ENCODE results near the gene TP53I13.
A peak's percentile ranks its signal among the peaks of the same experiment; 100 is the strongest.

The TP53I13 gene

GRCh38 chr17:29615048-29615385 is 46.5 kb downstream of the TP53I13 start:
- Histone ChIP-seq H3K4me3 (ENCODE audit: low read length) (peak overlapping the region; percentile 64), H3K9ac (ENCODE audit: low read length) (no peak overlapping the region)

GRCh38 chr17:29615492-29616299 is 47.2 kb downstream of the TP53I13 start:
- Histone ChIP-seq H3K79me2 (ENCODE audit: low read length) (no peaks in the 10 kb centered on the region), H4K20me1 (ENCODE audit: insufficient read depth, low read length) (peaks cover 6% of the 10 kb centered on the region), H3K9me3 (ENCODE audit: insufficient read depth, low read length) (no peaks in the 10 kb centered on the region), H3K27me3 (ENCODE audit: low read depth, low read length) (no peaks in the 10 kb centered on the region), H3K9ac (ENCODE audit: low read length) (no peak overlapping the region), H3K36me3 (replicated peaks; ENCODE audit: low read depth, low read length) (peaks cover 4% of the 10 kb centered on the region), H3K4me1 (ENCODE audit: low read length) (peaks cover 13% of the 10 kb centered on the region; the same call in 1 of the 2 replicates), H3K4me3 (ENCODE audit: low read length) (peak overlapping the region; percentile 64), H2AFZ (ENCODE audit: low read depth, low read length) (no peak overlapping the region), H3K27ac (ENCODE audit: low read length) (no peak overlapping the region), H3K4me2 (ENCODE audit: low read length) (peak overlapping the region; percentile 84)
- TF ChIP-seq CTCF (IDR thresholded peaks at IDR 0.05; ENCODE audit: low read depth, low read length) (no peak), EZH2phosphoT487 (IDR thresholded peaks at IDR 0.05; ENCODE audit: low read depth) (no peak)

More at GRCh38 chr17:29615048-29615385, 46.5 kb downstream of the TP53I13 start:
- peaks cover 13% of the 10 kb centered on the region; the same call in 1 of the 2 replicates for H3K4me1 ChIP-seq (ENCODE audit: low read length)
- TF ChIP-seq CTCF (IDR thresholded peaks at IDR 0.05; ENCODE audit: low read depth, low read length) = no peak
- TF ChIP-seq EZH2phosphoT487 (IDR thresholded peaks at IDR 0.05; ENCODE audit: low read depth) = no peak
- H3K79me2 ChIP-seq (ENCODE audit: low read length) = no peaks in the 10 kb centered on the region
- H3K4me2 ChIP-seq (ENCODE audit: low read length) = peak overlapping the region; percentile 84
- H3K36me3 ChIP-seq (replicated peaks; ENCODE audit: low read depth, low read length) = peaks cover 4% of the 10 kb centered on the region
- no peak overlapping the region for H2AFZ ChIP-seq (ENCODE audit: low read depth, low read length)
- no peaks in the 10 kb centered on the region for H3K27me3 ChIP-seq (ENCODE audit: low read depth, low read length)
- peaks cover 6% of the 10 kb centered on the region for H4K20me1 ChIP-seq (ENCODE audit: insufficient read depth, low read length)
- no peak overlapping the region for H3K27ac ChIP-seq (ENCODE audit: low read length)
- H3K9me3 ChIP-seq (ENCODE audit: insufficient read depth, low read length) = no peaks in the 10 kb centered on the region

GRCh38 chr17:29616300-29617048 is 48.0 kb downstream of the TP53I13 start:
- H3K79me2 ChIP-seq (ENCODE audit: low read length) = no peaks in the 10 kb centered on the region
- peak overlapping the region; percentile 89 for H3K4me3 ChIP-seq (ENCODE audit: low read length)
- peak overlapping the region; percentile 97 for H3K4me2 ChIP-seq (ENCODE audit: low read length)

More at GRCh38 chr17:29616300-29617048, 48.0 kb downstream of the TP53I13 start:
- Histone ChIP-seq H2AFZ (ENCODE audit: low read depth, low read length) (no peak overlapping the region), H3K4me1 (ENCODE audit: low read length) (peaks cover 13% of the 10 kb centered on the region; the same call in 1 of the 2 replicates), H4K20me1 (ENCODE audit: insufficient read depth, low read length) (peaks cover 6% of the 10 kb centered on the region), H3K9ac (ENCODE audit: low read length) (no peak overlapping the region), H3K36me3 (replicated peaks; ENCODE audit: low read depth, low read length) (peaks cover 4% of the 10 kb centered on the region), H3K27ac (ENCODE audit: low read length) (no peak overlapping the region), H3K9me3 (ENCODE audit: insufficient read depth, low read length) (no peaks in the 10 kb centered on the region), H3K27me3 (ENCODE audit: low read depth, low read length) (no peaks in the 10 kb centered on the region)
- TF ChIP-seq EZH2phosphoT487 (IDR thresholded peaks at IDR 0.05; ENCODE audit: low read depth) (no peak), CTCF (IDR thresholded peaks at IDR 0.05; ENCODE audit: low read depth, low read length) (no peak)

All from OCI-LY3 (cell line).